HG02571 (cell line): ENCODE measurements around the gene KIF17.
"Not testable (repeated sequence)": the region's sequence is repeated elsewhere in the genome, so short reads cannot be mapped to it uniquely, and the experiment has no call there.

ENCODE experiments used
- ATAC-seq: cut with Tn5 transposase; IDR thresholded peaks from one replicate; pipeline ENCODE4 v1.9.1; 2021; ENCODE audit warnings: mild to moderate bottlenecking, moderate library complexity; ENCODE audit not compliant: unreplicated experiment

KIF17 gene

DNA sequence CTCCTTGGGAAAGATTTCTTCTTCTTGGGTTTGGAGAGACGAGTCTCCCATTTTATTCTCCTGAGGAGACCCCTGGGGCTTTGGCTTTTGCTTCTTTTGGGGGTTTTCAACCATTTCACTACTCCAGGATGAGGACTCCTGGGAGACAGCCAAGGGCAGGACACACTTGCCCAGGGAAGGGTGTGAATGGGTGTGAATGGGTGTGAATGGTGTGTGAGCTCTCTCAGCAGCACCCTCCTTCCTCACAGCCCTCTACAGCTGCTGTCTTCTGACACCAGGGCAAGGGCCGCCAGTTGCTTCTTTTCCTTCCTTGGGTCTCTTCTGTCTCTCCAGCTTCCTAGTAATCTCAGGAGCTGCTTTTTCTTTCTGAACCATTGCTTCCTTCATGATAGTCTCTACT is 24.2 kb downstream of the KIF17 start:
- no peak for ATAC-seq

DNA sequence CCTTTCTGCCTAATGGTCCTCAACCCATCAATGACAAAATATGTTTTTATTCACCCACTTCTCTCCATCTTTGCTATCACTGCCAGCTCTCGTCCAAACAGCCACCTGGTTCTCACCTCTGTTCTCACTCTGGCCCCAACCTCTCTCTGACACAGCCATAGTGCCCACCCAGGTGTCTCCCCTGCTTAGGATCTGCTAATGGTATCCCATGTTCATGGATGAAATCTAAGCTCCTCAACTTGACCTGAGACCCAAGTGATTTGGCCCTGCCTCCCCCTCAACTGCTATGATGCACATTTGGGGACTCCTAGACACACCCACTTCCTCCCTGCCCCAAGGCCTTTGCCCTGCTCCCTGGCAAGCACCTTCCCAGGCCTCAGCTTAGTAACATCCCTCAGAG is 25.9 kb downstream of the KIF17 start:
- ATAC-seq: no peak

DNA sequence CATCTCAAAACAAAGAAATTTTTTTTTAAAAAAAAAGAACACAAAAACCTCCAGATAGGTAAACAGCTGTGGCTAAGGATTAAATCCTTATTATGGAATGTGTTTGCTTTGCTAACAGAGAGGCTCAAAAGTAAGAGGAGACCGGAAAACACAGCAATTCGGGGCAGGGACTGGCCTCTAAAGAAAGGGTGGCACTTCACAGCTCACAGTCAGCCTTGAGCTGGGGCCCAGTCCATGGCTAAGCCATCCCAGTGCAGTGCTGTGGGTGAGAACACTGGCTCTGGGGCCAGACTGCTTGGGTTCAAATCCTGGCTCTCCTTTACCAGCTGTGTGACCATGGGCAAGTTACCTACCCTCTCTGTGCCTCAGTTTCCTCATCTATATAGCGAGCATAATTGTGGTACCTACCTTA is 28.2 kb downstream of the KIF17 start:
- ATAC-seq: no peak

DNA sequence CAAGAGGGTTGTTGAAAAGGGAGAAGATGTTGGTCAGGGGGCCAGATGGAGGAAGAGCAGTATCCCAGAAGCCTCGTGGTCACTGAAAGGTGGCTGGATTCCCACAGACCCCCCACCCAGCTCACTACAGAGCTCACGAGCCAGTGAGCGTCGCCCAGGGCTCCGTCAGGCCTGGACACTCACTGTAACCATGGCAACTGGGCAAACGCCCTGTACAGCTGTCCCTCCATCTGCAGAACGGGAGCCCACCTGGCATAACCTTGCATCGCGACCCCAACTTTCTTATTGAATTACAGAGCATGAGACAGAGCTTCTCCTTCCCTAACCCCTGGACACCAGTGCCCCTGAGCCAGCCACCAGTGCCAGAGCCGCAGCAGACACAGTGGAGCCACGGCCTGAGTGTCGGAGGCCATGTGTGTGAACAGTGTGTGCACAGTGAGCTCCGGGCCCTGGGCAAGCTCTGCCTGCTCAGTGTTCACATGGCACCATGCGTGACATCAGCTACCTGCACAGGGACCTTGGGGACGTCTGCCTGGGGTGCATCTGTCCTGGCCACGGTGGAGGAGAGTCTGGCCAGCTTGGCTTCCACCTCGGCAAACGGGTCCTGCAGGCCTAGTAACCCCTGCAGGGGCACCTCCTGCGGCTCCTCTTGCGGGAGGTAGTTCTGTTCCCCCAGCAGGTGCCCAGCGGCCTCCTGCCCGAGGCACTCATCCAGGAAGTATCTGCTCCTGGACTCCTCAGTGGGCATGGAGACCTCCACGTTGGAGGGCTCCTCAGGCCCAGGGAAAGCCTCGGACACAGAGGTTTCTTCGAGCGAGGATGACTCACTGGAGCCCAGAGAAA is 30.7 kb downstream of the KIF17 start:
- no peak for ATAC-seq

DNA sequence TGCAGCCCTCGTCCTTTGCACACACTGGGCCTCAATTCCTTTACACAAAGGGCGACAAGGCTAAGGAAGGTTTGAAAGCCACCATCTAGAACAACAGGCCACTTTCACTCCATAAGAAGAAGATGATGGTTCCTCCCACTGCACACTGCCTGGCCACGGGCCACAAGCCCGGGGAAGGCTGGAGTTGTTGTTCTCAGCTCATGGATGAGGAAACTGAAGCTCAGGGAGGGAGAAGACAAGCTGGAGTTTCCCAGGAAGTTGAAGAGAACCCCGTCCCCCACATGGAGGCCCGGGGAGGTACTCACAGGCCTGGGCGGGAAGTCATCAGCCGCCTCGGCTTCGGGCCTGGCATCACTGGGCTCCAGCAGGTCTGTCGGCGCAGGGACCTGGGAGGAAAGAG is 32.1 kb downstream of the KIF17 start:
- ATAC-seq: no peak

DNA sequence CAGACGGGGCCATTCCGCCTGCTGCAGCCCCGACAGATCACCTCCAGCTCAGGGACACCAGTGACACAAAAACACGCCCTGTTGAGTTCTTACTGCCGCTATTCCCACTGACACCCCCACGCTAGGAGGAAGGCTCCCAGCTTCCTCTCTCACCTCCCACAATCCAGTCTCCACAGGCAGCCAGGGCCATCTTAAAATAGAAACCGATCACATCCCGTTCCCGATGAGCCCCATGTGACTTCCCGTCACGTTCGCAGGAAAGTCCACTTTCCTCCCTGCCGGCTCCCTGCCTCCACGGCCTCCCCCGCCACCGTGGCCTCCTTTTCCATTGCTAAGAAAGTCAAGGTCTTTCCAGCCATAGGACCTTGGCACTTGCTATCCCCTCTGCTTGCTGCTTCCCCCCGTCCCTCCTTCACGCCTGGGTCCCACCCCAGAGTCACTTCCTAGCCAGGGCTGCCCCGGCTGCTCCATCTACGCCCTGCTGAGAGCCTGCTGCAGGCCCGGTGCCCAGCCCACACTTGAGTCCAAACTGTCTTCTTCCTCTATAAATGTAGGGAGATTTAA is 32.6 kb downstream of the KIF17 start:
- no peak for ATAC-seq

DNA sequence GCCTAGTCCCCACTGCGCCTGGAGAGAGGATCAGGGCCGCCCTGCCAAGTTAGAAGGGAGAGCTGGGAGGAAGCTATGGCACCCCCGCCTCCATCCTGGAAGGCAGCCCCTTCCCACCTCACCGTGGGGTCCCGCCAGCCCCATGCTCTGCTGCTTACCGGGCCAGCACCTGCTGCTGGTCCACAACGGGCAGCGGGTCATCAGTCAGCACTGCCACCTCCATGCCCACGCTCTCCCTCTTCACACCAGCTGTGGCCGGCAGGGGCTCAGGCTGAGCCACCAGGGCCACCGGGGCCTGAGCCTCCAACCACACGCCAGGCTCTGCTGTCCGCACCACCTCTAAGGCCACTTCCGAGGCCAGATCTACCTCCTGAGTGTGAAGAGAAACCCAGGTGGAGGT is 33.2 kb downstream of the KIF17 start:
- ATAC-seq: no peak

DNA sequence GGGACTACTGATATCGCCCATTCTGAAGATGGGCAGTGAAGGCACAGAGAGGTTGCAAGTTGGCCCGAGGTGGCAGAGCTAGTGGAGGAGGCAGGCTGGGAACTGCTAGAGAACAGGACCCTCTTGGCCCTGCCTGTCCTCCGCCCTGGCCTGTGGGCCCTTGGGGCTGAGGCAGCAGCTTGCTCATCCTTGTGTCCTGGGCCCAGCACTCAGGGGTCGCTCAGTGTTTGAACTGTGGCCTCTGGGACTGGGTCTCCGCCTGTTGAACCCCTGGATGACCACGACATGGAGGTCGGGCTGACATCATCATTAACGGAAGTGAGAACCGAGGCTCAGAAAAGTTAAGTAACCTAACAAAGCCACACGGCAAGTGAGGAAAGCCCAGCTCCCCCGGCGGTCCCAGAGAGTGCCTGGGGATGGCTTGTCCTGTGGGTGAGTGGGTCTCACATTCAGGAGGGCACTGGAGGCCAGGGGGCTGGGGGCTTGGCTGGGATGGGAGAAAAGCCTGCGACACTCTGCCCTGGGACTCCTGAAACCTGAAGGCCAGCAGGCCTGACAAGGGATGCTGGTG is 33.7 kb downstream of the KIF17 start:
- no peak for ATAC-seq

DNA sequence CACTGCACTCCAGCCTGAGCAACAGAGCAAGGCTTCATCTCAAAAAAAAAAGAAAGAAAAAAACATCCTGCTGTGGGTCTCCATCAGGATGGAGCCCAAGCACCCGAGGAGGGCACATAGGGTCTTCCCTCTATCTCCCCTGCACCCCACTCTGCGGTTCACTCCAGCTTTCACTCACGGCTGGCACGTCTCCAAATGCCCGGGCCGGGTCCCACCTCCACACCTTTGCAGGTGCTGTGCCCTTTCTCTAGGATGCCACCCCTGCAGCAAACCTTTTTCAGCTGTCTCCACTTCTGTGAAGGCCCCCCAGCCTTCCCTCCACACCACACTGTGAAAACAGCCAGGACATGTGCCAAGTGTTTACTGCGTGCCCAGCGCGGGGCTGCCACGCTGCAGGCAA is 34.2 kb downstream of the KIF17 start:
- no peak for ATAC-seq

DNA sequence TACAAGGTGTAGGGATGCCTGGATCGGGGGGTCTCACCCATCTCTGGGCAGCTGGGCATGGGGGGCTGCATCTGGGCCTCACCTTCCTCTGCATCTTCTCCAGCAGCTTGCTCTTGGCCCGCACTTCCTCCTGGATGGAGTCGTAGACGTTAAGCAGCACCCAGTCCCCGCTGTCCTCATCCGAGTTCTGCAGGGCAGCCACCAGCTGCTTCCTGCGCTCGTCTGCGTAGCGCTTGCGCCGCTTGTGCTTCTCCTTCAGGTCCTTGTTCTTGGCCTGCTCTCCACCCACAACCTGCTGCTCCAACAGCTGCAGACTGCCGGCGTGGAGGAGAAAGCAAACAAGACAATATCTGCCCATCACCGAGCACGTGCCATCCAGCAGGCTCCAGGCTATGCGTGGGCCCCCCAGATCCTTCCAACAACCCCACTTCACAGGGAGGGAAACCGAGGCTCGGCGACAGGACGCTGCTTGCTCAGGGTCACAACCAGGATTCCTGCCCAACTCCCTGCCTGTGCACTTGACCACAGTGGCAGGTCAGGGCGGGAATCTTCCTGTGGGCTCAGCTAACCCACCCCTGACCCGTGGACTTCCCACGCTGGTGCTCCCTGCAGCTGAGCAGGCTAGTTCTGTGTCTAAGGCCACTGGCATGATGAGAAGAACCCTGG is 35.1 kb downstream of the KIF17 start:
- no peak for ATAC-seq

DNA sequence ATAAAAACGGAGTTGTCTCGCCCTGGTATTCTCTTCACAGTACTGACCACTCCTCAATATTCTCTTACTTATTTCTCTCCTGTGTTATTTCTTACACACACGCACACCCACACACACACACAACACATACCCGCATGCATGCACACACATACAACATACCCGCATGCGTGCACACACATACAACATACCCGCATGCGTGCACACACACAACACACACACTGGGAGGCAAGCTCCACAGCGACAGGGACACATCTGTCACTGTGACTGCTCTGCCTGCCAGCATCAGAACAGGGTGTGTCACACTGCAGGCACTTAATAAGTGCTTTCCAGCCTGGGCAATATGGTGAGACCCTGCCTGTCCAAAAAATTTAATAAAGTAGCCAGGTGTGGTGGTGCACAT is 35.8 kb downstream of the KIF17 start:
- no peak for ATAC-seq

DNA sequence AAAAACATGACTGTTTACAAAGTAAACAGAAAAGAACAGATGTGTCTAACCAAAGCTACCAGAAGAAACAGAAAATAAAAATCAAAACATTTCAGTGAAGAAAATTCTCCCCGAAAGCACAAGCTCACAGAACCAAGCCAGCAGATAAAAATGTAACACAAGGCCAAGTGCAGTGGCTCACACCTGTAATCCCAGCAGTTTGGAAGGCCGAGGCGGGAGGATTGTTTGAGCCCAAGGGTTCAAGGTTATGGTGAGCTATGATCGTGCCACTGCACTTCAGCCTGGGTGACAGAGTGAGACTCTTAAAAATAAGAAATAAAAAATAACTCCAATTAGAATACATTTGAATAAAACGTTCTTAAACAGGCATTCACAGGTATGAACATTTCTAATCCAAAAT is 37.5 kb downstream of the KIF17 start:
- no peak for ATAC-seq

DNA sequence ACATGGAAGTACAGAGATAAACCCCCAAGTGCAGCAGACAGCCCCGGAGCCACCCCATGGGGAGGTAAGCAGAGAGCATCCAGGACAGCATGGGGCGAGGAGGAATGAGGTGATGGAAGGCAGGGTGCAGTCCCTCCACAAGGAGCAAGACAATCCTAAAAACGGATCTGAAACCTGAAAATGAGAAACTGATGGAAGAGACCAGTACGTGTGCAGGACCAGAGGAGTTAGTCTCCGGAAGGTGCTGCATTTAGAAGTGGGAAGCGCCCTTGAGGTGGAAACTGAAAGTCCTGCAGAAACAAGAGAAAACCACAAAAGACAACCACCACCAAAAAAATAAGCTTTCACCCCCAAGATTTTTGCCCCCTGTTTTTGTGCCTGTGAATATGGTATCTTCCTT is 39.2 kb downstream of the KIF17 start:
- no peak for ATAC-seq

DNA sequence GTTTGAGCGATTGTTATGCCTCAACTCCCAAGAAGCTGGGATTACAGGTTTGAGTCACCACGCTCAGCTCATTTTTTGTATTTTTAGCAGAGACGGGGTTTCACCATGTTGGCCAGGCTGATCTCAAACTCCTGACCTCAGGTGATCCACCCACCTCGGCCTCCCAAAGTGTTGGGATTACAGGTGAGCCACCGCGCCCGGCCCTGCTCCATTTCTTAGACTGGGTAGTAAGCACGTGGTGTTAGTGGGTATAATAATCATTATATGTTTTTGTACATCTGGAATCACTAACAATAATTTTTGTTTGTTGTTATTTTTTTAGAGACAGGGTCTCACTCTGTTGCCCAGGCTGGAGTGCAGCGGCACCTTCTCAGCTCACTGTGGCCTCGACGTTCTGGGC is 44.2 kb downstream of the KIF17 start:
- not testable (repeated sequence) for ATAC-seq

DNA sequence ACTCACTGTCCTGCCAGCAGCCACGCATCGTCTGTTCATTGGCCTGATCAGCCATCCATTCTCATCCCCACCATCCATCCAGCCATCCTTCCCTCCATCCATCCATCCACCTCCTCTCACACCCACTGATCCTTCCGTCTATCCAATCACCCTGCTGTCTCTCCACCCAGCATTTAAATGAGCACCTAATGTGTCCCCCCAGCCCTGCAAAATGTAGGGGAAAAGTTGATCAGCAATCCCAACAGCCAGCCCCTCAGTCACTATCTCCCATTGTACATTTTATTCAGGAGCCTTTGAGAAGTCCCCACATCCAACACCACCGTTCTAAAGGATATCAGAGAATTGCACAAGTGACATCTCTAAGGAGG is 45.6 kb downstream of the KIF17 start:
- ATAC-seq: no peak

DNA sequence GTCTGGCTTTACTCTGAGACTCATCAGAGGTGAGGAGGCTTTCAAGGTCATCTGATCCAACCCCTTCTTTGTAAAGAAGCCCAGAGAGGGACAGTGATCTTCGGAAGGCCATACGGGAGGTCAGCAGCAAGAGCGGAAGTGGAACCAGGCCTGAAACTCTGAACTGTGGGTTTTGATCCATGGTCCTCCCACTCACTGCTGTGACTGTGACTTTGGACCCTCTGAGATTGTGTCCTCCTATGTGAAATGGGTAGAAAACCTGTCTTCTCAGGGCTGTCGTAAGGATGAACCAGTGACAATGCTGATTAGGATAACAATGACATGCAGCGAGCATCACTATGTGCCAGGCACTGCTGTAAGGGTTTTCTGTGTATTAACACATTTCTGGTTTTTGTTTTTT is 46.9 kb downstream of the KIF17 start:
- no peak for ATAC-seq

DNA sequence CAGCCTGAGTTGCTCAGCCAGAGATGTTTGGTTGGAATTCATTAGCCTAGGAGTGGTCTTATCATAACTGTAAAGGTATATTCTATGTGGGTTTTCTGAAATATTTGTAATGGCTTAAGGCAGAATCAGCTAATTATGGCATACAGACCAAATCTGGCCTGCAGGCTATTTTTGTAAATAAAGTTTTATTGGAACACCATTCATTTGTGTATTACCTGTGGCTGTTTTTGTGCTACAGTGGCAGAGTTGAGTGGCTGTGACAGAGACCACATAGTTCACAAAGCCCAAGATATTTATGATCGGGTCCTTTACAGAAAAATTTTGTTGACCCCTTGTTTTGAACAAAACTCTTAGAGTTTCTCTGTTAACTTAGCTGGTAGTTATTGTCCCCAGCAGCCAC is 49.2 kb downstream of the KIF17 start:
- ATAC-seq: no peak

DNA sequence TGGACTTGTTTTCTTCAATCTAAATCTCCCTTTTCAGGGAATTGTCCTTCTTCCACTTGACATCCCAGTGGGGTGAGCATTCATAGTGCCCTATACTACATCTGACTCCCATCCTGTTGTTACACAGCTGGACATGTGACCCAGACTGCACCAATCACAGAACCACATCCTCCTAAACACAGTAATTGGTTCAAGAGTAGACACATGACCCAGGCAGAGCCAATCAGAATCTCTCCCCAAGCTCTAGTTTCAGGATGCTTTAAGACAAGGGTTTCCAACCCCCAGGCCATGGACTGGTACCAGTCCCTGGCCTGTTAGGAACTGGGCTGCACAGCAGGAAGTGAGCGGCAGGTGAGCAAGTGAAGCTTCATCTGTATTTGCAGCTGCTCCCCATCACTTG is 51.0 kb downstream of the KIF17 start:
- ATAC-seq: no peak

DNA sequence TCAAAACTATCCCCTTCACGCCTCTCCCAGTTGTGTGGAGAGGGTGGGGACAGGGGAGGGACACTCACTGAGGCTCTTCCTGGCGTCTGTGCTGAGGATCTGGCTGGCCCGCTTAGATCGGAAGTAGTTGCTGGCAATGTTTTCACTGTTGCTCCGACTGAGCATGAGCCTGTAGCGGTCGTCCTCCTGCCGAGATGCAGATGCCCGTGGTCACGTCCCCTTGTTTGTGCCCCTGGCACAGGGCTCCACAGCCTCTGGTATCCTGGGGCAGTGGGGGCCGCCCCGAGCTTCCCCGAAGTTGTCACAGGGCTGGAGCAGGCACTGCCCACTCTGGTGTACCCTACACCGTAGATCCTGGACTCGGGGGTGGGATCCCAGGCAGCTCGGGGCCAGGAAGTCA is 51.7 kb downstream of the KIF17 start:
- ATAC-seq: no peak

DNA sequence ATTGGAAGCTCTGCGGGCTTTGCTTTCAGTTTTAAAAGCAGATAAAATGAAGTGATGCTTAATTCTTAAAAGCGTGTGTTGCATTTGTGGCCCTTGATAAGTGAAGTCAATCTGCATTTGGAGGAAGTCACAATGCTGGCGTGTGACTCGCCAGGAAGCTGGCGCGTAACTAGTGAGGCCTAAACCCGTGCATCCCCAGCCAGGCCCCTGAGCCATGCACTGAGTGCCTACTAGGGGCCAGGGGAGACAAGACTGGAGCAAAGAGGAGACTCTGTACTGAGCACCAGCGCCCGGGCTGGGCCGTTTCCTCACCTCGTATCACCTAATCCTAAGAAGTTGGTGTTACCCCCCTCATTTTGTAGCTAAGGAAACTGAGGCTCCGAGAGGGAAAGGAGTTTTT is 52.1 kb downstream of the KIF17 start:
- no peak for ATAC-seq

DNA sequence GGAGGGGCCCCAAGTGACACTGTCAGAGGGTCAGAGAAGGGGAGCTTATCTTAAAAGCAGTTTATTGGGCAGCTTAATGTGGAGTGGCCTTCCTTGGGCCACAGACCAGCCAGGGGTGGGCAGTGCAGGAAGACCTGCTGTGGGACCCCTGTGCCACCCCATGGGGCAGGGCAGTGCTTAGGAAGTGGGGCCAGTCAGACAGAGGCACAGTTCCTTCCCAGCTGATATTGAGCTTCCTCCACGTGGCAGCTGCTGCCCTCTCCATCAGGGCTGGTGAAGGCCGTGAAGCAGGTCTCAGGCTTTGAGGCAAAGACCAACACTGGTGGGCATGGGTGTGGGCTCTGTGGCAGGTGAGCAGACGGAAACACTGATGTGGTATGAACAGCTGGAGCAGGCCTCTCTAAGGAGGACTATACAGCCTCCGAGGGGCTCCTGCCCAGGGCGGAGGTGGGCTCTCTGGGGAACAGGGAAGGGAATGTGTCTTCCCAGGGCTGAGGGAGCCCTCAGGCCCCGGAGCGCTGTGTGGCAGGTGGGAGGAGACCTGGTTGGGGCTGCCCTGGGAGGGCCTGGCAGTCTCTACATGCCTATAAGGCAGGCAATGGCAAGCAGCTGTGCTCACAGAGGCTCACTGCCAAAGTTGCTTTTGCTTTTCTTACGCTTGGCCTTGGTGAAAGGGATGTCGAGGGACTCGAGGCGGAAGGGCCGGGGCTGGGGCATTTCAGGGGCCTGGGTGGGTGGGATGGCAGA is 53.7 kb downstream of the KIF17 start:
- ATAC-seq: no peak
